Stimulated activated naive CD4-positive, alpha-beta T cell treated with Interleukin-2 at 50 U/mL for 16 hours (primary cell): ENCODE results near the gene PDCD2L.

ENCODE experiments used
- DNase-seq: peaks from one replicate; lab custom pipeline; 2025; lab: John Stamatoyannopoulos, UW

PDCD2L gene

DNA sequence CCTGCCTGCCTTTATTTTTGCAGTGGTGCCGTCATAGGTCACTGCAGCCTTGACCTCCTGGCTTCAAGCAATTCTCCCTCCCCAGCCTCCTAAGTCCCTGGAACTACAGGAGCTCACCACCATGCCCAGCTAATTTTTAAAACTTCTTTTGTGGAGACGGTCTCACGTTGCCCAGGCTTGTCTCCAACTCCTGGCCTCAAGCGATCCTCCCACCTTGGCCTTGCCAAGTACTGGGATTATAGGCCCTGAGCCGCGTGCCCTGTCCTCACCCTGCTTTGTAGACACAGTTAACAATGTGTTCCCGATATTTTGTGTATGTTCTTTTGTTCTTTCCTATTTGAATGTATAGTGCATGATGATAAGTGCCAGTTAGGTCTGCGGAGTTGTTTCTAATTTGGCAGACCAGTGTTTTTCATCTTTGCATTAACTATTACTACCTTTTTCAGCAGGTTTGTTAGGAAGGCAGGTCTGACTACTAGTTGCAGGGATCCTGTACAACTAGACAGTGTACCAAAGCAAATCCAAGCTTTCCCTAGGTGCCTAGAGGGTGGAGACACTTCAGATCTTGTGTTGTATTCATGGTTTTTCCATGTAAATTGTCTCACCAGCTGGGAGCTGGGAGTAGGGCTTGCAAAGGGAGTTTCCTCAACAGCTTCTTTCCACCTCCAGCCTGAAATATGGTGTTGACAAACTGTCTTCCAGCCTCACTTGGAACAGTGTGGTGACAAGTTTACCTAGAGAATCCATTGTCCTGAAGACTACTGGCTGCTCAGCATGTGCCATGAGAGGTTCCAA is 67.9 kb downstream of the PDCD2L start:
- DNase-seq, result no peak

GRCh38 chr19:34474233-34474989 is 70.2 kb downstream of the PDCD2L start:
- DNase-seq, result no peak

- no peak for DNase-seq
Observed at GRCh38 chr19:34475026-34475974, 71.1 kb downstream of the PDCD2L start.
